Astrocyte (in vitro differentiated cells and primary cell): ENCODE measurements around the gene C1orf94. TPM values are rescaled to one million over a fixed set of nuclear protein-coding genes. Genes with fewer than 3 reads are reported as not detected.

Experiments
- DNase-seq: peaks from one replicate; pipeline ENCODE4 v3.0.0-alpha.2; 2010; ENCODE audit warnings: low read depth
- FAIRE-seq: peaks from 2 replicates; lab custom pipeline; 2011; peaks lifted over from hg19 to GRCh38; lab: Jason Lieb, UNC
- H2AFZ ChIP-seq: 2 replicates; pipeline ENCODE4 v1.6.0; 2012; ENCODE audit warnings: low read depth, low read length, inconsistent platforms
- H3K27ac ChIP-seq: 2 replicates; pipeline ENCODE4 v1.5.1; 2011; ENCODE audit warnings: low read depth, low read length, inconsistent platforms
- H3K27me3 ChIP-seq: 2 replicates; pipeline ENCODE4 v1.6.0; 2011; ENCODE audit warnings: low read length, inconsistent platforms; ENCODE audit not compliant: insufficient read depth
- H3K36me3 ChIP-seq: 2 replicates; pipeline ENCODE4 v1.5.1; 2011; ENCODE audit warnings: low read length, inconsistent platforms; ENCODE audit not compliant: insufficient read depth
- H3K4me1 ChIP-seq: 2 replicates; pipeline ENCODE4 v1.5.1; 2011; ENCODE audit warnings: low read length, inconsistent platforms; ENCODE audit not compliant: insufficient read depth
- H3K4me2 ChIP-seq: 2 replicates; pipeline ENCODE4 v1.6.0; 2012; ENCODE audit warnings: low read length, inconsistent platforms
- H3K4me3 ChIP-seq: 2 replicates; pipeline ENCODE4 v1.5.1; 2011; ENCODE audit warnings: low read depth, mild to moderate bottlenecking, low read length, inconsistent platforms; ENCODE audit not compliant: insufficient read depth
- H3K79me2 ChIP-seq: 2 replicates; pipeline ENCODE4 v1.6.0; 2012; ENCODE audit warnings: mild to moderate bottlenecking, low read length, inconsistent platforms; ENCODE audit not compliant: insufficient read depth
- H3K9ac ChIP-seq: 2 replicates; pipeline ENCODE4 v1.6.0; 2012; ENCODE audit warnings: mild to moderate bottlenecking, low read length, inconsistent platforms
- H3K9me3 ChIP-seq: 2 replicates; pipeline ENCODE4 v1.5.1; 2012; ENCODE audit warnings: low read depth, mild to moderate bottlenecking, low read length, inconsistent platforms; ENCODE audit not compliant: insufficient read depth
- H4K20me1 ChIP-seq: 2 replicates; pipeline ENCODE4 v1.6.0; 2012; ENCODE audit warnings: low read length, inconsistent platforms; ENCODE audit not compliant: insufficient read depth
- H3K27ac Mint-ChIP-seq: one replicate; pipeline ENCODE4 v1.8.0; 2021; ENCODE audit warnings: mild to moderate bottlenecking, mixed read lengths; ENCODE audit not compliant: unreplicated experiment
- H3K27me3 Mint-ChIP-seq: one replicate; pipeline ENCODE4 v1.8.0; 2021; ENCODE audit warnings: low read depth, mixed read lengths; ENCODE audit not compliant: unreplicated experiment
- H3K36me3 Mint-ChIP-seq: one replicate; pipeline ENCODE4 v1.8.0; 2021; ENCODE audit warnings: low read depth, mixed read lengths; ENCODE audit not compliant: unreplicated experiment
- H3K4me1 Mint-ChIP-seq: one replicate; pipeline ENCODE4 v1.8.0; 2021; ENCODE audit warnings: low read depth, mixed read lengths; ENCODE audit not compliant: unreplicated experiment
- H3K4me3 Mint-ChIP-seq: one replicate; pipeline ENCODE4 v1.8.0; 2021; ENCODE audit warnings: mild to moderate bottlenecking, moderate library complexity, mixed read lengths; ENCODE audit not compliant: unreplicated experiment
- H3K9me3 Mint-ChIP-seq: one replicate; pipeline ENCODE4 v1.8.0; 2021; ENCODE audit warnings: mild to moderate bottlenecking, mixed read lengths; ENCODE audit not compliant: unreplicated experiment
- EZH2 ChIP-seq: IDR thresholded peaks from 2 replicates; pipeline ENCODE4 v1.6.1; 2012; ENCODE audit warnings: mild to moderate bottlenecking, low read length, inconsistent platforms; ENCODE audit not compliant: insufficient read depth
- total RNA-seq: library from RNA; stranded (reverse); gene quantifications from 2 replicates; pipeline ENCODE4 v1.2.1, GENCODE V29; 2021
- TF ChIP-seq, protein P1 (sequence below): IDR thresholded peaks from 2 replicates; pipeline ENCODE4 v1.5.1; 2011; ENCODE audit warnings: low read depth, mild to moderate bottlenecking, inconsistent platforms, low read length, moderate library complexity; ENCODE audit not compliant: insufficient read depth

Gene C1orf94
- total RNA-seq, 1 donor from 2014 or later = 0.70 TPM

DNA sequence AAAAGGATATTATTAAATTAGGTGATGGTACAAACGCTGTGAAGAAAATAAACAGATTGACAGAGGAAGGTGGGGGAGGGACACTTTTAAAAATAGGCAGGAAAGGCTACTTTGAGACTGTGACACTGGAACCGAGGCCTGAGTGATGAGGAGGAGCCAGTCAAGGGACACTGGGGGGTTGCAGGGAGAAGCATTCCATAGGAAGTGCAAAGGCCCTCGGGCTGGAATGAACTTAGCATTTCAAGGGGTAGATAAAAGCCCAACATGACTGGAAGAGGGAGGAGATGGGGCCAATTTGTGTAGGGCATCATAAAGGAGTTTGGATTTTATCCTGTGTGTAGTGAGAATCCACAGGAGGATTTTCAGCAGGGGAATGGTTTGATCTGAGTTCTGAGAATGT is 15.9 kb downstream of the C1orf94 start:
- peaks cover 33% of the 10 kb centered on the region for H3K27me3 Mint-ChIP-seq
- H3K4me1 Mint-ChIP-seq = no peaks in the 10 kb centered on the region
- Histone ChIP-seq H3K4me2 (no peak overlapping the region), H3K36me3 (no peaks in the 10 kb centered on the region), H3K27me3 (no peaks in the 10 kb centered on the region), H4K20me1 (no peaks in the 10 kb centered on the region), H3K27ac (no peak overlapping the region), H2AFZ (no peak overlapping the region), H3K79me2 (no peaks in the 10 kb centered on the region), H3K4me1 (no peaks in the 10 kb centered on the region), H3K9me3 (peaks cover 6% of the 10 kb centered on the region), H3K9ac (no peak overlapping the region), H3K4me3 (no peak overlapping the region)
- FAIRE-seq (no peak), DNase-seq (no peak)
- H3K4me3 Mint-ChIP-seq = no peak overlapping the region
- TF ChIP-seq, protein P1, sequence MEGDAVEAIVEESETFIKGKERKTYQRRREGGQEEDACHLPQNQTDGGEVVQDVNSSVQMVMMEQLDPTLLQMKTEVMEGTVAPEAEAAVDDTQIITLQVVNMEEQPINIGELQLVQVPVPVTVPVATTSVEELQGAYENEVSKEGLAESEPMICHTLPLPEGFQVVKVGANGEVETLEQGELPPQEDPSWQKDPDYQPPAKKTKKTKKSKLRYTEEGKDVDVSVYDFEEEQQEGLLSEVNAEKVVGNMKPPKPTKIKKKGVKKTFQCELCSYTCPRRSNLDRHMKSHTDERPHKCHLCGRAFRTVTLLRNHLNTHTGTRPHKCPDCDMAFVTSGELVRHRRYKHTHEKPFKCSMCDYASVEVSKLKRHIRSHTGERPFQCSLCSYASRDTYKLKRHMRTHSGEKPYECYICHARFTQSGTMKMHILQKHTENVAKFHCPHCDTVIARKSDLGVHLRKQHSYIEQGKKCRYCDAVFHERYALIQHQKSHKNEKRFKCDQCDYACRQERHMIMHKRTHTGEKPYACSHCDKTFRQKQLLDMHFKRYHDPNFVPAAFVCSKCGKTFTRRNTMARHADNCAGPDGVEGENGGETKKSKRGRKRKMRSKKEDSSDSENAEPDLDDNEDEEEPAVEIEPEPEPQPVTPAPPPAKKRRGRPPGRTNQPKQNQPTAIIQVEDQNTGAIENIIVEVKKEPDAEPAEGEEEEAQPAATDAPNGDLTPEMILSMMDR = no peak
- H3K36me3 Mint-ChIP-seq = no peaks in the 10 kb centered on the region
- peaks cover 3% of the 10 kb centered on the region for H3K9me3 Mint-ChIP-seq
- no peak overlapping the region for H3K27ac Mint-ChIP-seq

DNA sequence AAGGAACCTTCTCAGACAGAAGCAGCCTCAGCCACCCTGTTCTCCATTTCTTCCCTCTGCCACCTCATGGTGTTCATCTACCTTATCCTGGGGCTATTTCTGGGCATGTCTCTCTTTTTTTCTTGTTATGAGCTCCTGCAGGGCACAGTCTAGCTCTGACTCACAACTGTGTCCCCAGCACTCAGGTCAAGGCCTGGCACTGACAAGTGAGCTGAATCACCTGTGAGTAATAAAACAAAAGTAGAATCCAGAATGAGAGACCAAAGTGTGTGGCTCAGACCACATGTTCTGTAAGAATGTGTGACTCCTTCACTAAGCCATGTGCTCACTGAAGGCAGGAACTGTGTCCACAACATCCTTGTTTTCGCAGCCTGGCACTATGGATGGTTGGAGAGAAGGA is 23.2 kb downstream of the C1orf94 start:
- peaks cover 20% of the 10 kb centered on the region for H3K27me3 Mint-ChIP-seq
- no peak overlapping the region for H3K4me3 Mint-ChIP-seq
- Histone ChIP-seq H3K79me2 (no peaks in the 10 kb centered on the region), H3K36me3 (no peaks in the 10 kb centered on the region), H3K27me3 (no peaks in the 10 kb centered on the region), H3K27ac (no peak overlapping the region), H3K4me1 (no peaks in the 10 kb centered on the region), H3K4me2 (peak overlapping the region; percentile 30), H3K4me3 (no peak overlapping the region), H3K9ac (no peak overlapping the region), H2AFZ (no peak overlapping the region), H3K9me3 (no peaks in the 10 kb centered on the region), H4K20me1 (no peaks in the 10 kb centered on the region)
- TF ChIP-seq, protein P1 = no peak
- TF ChIP-seq EZH2 = no peak
- FAIRE-seq (peak; percentile 32), DNase-seq (peak; percentile 72)
- no peaks in the 10 kb centered on the region for H3K36me3 Mint-ChIP-seq
- no peak overlapping the region for H3K27ac Mint-ChIP-seq
- H3K4me1 Mint-ChIP-seq = peaks cover 7% of the 10 kb centered on the region
- peaks cover 5% of the 10 kb centered on the region for H3K9me3 Mint-ChIP-seq

DNA sequence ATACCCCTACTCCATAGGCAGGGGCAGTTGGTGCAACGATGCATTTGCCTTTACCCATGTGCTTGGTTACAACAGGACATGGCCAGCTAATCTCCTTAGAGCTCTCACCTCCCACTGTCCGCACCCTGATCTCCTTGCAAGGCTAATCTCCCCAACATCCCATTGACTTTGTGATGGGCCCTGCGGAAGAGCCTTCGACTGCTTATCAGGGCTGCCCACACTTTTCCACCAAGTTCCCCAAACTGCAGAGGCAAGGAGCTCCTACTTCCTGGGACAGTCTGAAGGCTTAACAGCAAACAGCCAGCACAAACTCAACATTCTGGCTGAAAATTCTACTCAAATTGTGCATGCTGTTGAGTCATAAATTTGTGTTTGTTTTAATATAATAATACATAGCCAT is 36.0 kb downstream of the C1orf94 start:
- Mint-ChIP-seq H3K36me3 (no peaks in the 10 kb centered on the region), H3K27ac (no peak overlapping the region), H3K4me3 (no peak overlapping the region), H3K27me3 (peaks cover 10% of the 10 kb centered on the region), H3K4me1 (no peaks in the 10 kb centered on the region), H3K9me3 (no peaks in the 10 kb centered on the region)
- H3K4me1 ChIP-seq = no peaks in the 10 kb centered on the region
- no peaks in the 10 kb centered on the region for H4K20me1 ChIP-seq
- no peak overlapping the region for H3K4me2 ChIP-seq
- no peak overlapping the region for H3K27ac ChIP-seq
- H3K9ac ChIP-seq = no peak overlapping the region
- no peaks in the 10 kb centered on the region for H3K9me3 ChIP-seq
- H3K36me3 ChIP-seq = no peaks in the 10 kb centered on the region
- no peak overlapping the region for H2AFZ ChIP-seq
- DNase-seq = no peak
- FAIRE-seq = no peak
- no peaks in the 10 kb centered on the region for H3K27me3 ChIP-seq
- no peak overlapping the region for H3K4me3 ChIP-seq
- no peaks in the 10 kb centered on the region for H3K79me2 ChIP-seq
- TF ChIP-seq, protein P1 = no peak
- no peak for TF ChIP-seq EZH2
